Fibroblast of pulmonary artery (primary cell): Measurements from ENCODE around the gene CHMP6.

Experiments
- DNase-seq: peaks from one replicate; pipeline ENCODE4 v3.0.0-alpha.2; 2010; ENCODE audit warnings: low read depth
- H3K4me3 ChIP-seq: replicated peaks from 2 replicates; pipeline ENCODE4 v1.5.1; 2011; ENCODE audit warnings: low read depth, mild to moderate bottlenecking, control low read depth, low read length, moderate library complexity
- CTCF ChIP-seq: IDR thresholded peaks from 2 replicates; pipeline ENCODE4 v1.5.1; 2011; ENCODE audit warnings: mild to moderate bottlenecking, control low read depth, low read length, inconsistent platforms; ENCODE audit errors: missing control alignments

Gene CHMP6

GRCh38 chr17:80991645-80992076 lies at the start of gene CHMP6:
Gene CHMP6, plus strand, starts transcription at chr17:80991841. Its CDS starts 78 bp downstream, at chr17:80991919.
- peak; percentile 79 for DNase-seq
- no peak for TF ChIP-seq CTCF
- peak within 1 kb of the TSS; percentile 64 for H3K4me3 ChIP-seq

GRCh38 chr17:80942423-80943345 lies 49.0 kb upstream of the CHMP6 start:
- H3K4me3 ChIP-seq = no peak overlapping the region
- peak; percentile 27 for TF ChIP-seq CTCF
- DNase-seq = peak; percentile 91

GRCh38 chr17:80943346-80944145 lies 48.1 kb upstream of the CHMP6 start:
- no peak for DNase-seq
- H3K4me3 ChIP-seq = no peak overlapping the region
- TF ChIP-seq CTCF = no peak

GRCh38 chr17:80944326-80944725 lies 47.3 kb upstream of the CHMP6 start:
- no peak for DNase-seq
- no peak overlapping the region for H3K4me3 ChIP-seq
- no peak for TF ChIP-seq CTCF

- no peak overlapping the region for H3K4me3 ChIP-seq
- no peak for DNase-seq
- no peak for TF ChIP-seq CTCF
Observed at GRCh38 chr17:80945736-80946135, 45.9 kb upstream of the CHMP6 start.

- no peak for DNase-seq
- no peak for TF ChIP-seq CTCF
- H3K4me3 ChIP-seq = no peak overlapping the region
Observed at GRCh38 chr17:80946449-80946848, 45.2 kb upstream of the CHMP6 start.
